NB4 (cell line): ENCODE results near the gene DAAM1.

Experiments used
- POLR2A ChIP-seq: IDR thresholded peaks from 2 replicates; pipeline ENCODE4 v1.6.1; 2011; ENCODE audit warnings: mild to moderate bottlenecking; ENCODE audit not compliant: insufficient read length; ENCODE audit errors: extremely low read depth
- TF ChIP-seq, protein P1 (sequence below): IDR thresholded peaks from one replicate; pipeline ENCODE4 v1.5.1; 2012; ENCODE audit warnings: low read depth, low read length

DNA sequence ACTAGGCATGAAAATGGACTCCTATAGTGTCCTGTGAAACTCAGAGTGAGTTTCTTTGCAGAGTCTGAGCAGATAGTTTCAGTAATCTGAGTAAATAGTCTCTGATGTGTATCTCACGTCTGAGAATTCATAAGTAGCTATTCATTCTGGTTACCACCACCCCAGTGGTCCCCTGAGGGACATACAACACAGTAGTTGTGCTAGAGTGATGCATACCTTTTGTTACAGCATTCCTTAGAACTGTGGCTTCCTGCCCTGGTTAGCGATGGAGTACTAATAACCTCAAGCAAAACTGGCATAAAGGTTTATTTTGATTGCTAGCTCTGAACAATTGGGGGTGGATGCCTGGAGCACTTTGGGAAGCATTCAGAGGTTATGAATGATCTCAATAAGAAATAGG lies 114.7 kb downstream of the DAAM1 start:
- TF ChIP-seq, protein P1, sequence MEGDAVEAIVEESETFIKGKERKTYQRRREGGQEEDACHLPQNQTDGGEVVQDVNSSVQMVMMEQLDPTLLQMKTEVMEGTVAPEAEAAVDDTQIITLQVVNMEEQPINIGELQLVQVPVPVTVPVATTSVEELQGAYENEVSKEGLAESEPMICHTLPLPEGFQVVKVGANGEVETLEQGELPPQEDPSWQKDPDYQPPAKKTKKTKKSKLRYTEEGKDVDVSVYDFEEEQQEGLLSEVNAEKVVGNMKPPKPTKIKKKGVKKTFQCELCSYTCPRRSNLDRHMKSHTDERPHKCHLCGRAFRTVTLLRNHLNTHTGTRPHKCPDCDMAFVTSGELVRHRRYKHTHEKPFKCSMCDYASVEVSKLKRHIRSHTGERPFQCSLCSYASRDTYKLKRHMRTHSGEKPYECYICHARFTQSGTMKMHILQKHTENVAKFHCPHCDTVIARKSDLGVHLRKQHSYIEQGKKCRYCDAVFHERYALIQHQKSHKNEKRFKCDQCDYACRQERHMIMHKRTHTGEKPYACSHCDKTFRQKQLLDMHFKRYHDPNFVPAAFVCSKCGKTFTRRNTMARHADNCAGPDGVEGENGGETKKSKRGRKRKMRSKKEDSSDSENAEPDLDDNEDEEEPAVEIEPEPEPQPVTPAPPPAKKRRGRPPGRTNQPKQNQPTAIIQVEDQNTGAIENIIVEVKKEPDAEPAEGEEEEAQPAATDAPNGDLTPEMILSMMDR = no peak
- no peak for TF ChIP-seq POLR2A
